SHP77 (cell line): ENCODE data around the gene NEFH.

Source experiments
- DNase-seq, 2 experiments: peaks; one replicate each; lab custom pipeline; 2025; lab: John Stamatoyannopoulos, UW

NEFH gene

DNA sequence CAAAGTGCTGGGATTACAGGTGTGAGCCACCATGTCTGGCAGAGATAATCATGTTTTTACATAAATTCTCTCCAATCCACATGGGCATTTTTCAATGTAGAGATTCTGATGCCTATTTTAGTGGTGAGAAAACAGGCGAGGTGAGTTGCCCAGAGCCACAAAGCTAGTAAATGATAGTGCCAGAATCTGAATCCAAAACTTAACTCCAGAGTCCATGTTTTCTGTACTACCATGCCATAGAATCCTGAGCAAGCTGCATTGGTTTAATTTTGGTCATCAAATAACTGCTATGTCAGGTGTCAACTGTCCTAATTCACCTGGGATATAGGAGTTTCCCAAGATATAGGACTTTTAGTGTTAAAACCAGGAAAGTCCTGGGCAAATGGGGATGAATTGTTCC, 13.6 kb downstream of the NEFH start:
- no peak for DNase-seq

DNA sequence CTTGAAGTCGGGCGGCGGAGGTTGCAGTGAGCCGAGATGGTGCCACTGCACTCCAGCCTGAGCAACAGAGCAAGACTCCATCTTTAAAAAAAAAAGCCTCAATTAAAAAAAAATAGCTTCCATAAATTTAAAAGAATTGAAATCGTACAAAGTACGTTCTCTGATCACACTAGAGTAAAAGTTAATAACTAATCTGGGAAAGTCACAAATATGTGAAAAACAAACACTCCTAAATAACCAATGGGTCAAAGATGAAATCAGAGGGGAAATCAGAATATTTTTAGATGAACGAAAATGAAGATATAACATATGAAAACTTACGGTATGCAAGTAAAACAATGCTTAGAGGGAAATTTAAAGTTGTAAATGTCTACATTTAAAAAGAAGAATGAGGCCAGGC, 19.8 kb downstream of the NEFH start:
- DNase-seq = no peak

GRCh38 chr22:29503811-29504372, 23.9 kb downstream of the NEFH start:
- no peak for DNase-seq

GRCh38 chr22:29509298-29509697, 29.3 kb downstream of the NEFH start:
- DNase-seq = no peak

DNA sequence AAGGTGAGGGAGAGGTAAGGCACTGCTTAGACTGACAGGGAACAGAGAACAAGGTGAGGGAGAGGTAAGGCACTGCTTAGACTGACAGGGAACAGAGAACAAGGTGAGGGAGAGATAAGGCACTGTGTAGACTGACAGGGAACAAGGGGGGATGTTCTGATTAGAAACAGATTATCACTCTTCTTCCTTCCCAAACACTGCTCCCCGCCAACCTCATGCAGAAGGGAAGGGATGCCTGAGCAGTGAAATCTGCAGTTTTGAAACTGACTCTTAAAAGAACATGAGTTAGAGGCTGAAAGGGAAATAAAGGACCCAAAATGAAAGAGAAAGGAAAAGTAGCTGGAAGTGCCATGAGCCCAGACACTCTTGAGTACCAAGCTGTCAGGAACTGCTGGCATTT, 29.8 kb downstream of the NEFH start:
- DNase-seq = no peak

- DNase-seq = no peak
Measured at GRCh38 chr22:29510542-29510941, 30.5 kb downstream of the NEFH start.

DNA sequence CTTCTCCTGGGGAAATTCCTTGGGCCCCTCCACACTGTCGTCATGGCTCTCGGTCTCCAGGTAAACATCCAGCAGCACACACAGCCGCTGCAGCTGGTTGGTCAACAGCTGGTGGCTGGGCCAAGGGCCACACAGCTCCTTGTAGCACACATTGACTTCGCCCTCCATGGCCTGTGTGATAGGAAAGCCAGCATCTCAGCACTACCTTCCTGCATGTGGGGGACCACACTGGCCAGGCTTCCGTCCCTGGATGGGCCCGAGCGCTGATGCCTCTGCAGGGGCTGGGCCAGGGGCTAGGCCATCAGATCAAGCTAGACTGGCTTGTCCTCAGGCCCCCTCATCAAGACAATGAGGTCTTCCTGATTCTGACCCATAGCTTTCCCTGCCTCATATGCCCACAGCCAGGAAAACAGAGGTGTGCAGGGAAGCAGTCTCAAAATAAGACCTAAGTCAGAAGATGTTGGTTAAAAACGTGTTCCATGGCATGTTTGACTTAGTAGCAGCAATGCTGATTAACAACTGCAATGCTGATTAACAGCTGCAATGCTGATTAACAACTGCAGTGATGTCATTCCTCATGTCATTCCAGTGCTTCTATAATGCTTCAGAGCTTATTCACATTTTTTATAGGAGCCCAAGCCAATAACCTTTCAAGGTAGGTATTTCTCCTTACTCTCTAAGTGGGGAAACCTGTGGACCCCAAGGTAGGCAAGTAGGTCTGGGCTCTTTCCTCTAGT, 31.3 kb downstream of the NEFH start:
- no peak for DNase-seq

DNA sequence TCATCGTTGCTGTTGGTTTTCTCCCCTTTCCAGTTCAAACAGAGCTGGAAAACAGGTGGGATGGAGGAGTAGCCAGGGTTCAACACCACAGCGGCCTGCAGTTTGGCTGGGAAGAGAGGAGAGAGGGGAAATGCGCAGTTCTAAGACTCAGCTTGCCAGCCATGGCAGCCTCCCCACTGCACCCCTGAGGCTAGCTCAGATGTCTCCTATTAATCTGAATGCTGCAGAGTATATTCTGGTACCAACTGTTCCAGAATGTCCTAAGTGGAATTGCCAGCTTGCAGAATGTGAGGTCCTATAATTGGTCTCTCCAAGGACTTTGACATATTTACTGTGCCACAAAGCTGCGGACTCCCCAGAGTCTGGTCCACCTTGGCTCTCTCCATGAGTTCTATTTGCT, 32.0 kb downstream of the NEFH start:
- no peak for DNase-seq

GRCh38 chr22:29517215-29517908, 37.3 kb downstream of the NEFH start:
- no peak for DNase-seq

GRCh38 chr22:29518427-29518826, 38.4 kb downstream of the NEFH start:
- no peak for DNase-seq

DNA sequence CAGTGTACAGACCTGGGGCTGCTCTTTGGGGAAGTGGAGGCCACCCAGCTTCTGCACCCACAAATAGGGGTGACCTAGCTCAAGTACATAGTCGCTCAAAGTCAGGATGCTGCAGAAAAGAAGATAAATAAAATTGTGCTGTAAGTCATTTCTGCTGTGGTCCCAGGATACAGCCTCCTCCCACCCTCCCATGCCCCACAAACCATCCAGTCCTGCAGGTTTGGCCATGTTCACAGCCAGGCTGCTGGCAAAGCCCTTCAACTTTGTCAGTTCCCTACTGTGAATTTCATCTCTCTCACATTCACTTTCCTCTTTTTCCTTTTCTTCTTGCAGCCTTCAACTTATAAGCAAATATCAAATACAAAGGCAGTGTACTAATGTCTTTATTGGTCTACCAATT, 40.0 kb downstream of the NEFH start:
- DNase-seq = no peak

GRCh38 chr22:29520851-29521250, 40.8 kb downstream of the NEFH start:
- no peak for DNase-seq

GRCh38 chr22:29521526-29521925, 41.5 kb downstream of the NEFH start:
- DNase-seq = no peak

GRCh38 chr22:29523761-29524160, 43.7 kb downstream of the NEFH start:
- DNase-seq = no peak

DNA sequence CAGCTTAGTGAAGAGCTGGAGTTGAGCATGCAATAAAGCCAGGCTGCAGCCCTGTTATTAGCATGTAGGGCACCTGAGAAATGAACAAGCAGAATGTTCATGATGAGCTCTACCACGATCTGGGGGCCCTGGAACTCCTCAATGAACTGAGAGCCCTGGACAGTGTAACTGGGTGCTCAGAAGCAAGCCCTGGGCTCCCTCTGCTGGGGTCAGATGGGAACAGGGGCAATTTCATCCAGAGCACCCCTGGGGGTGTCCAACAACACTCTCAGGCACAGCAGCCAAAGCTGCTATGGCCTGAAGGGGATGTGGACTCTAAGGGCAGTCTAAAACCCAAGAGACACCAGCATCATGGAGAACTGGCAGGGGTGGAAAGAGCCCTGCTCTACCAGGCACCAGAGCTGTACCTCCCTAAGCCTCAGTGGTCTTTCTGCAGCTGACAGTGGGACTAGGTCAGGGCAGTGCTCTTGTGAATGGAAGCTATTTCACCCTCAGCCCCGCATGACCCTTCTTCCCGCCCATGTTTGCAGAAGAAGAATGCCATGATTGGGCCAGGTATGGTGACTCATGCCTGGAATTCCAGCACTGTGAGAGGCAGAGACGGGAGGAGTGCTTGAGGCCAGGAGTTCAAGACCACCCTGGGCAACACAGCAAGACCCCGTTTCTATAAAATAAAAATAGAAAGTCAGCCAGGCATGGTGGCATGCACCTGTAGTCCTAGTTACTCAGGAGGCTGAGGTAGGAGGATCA, 44.6 kb downstream of the NEFH start:
- DNase-seq = peak; percentile 24 to 34

GRCh38 chr22:29528144-29528543, 48.1 kb downstream of the NEFH start:
- DNase-seq = no peak

DNA sequence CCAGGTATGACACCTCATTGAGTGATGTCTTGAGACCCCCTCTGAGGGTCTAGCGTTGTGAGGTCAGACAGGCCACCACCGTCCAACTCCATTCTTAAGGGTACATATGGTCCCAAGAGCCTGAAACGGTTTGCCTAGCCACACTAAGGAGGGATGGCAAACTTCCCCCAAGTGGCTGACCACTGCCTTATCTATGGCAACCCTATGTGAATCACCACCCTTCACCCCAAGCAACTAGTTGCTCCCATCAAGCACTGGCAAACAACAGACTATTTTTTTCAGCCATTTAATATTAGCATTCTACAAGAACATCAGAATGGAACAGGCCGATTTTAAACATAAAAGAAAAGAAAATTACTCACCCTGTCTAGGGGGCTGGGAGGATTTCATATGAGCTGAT, 50.7 kb downstream of the NEFH start:
- no peak for DNase-seq

DNA sequence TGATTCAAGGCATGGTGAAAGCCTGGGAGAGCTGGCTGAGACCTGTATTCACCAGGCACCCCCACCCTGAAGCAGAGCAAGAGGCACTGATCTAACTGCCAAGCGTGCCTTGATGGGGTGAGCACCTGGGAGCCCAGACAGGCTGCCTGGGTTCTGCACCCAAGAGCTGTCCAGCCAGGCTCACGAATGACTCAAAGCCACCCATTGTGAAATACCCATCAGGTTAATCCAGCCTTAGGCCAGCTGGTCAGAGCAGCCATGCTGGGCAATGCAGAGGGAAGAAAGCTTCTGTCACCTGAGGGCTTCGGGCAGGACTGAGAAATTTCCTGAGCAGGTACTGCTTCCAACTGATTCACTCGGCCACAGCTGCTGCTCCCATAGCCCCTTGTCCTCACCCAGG, 51.4 kb downstream of the NEFH start:
- no peak for DNase-seq

- DNase-seq = no peak
Measured at GRCh38 chr22:29536411-29536810, 56.4 kb downstream of the NEFH start.

- DNase-seq = no peak
Measured at GRCh38 chr22:29539105-29539504, 59.1 kb downstream of the NEFH start.
